Endodermal cell (in vitro differentiated cells): ENCODE results near the gene MRTFA. TPM values are rescaled to one million over a fixed set of nuclear protein-coding genes. Genes with fewer than 3 reads are reported as not detected.
"Not testable (repeated sequence)": the region's sequence is repeated elsewhere in the genome, so short reads cannot be mapped to it uniquely, and the experiment has no call there.

Experiments
- DNase-seq: peaks from one replicate; pipeline ENCODE4 v3.0.0-alpha.2; 2017
- H3K27ac ChIP-seq: 2 replicates; pipeline ENCODE4 v1.5.1; 2013; ENCODE audit warnings: mild to moderate bottlenecking, low read depth, low read length, moderate library complexity
- H3K27me3 ChIP-seq: 2 replicates; pipeline ENCODE4 v1.6.1; 2013; ENCODE audit warnings: mild to moderate bottlenecking, low read length, moderate library complexity; ENCODE audit not compliant: insufficient read depth, control insufficient read depth, poor library complexity, severe bottlenecking
- H3K36me3 ChIP-seq: 2 replicates; pipeline ENCODE4 v1.7.0; 2013; ENCODE audit warnings: mild to moderate bottlenecking, low read length, moderate library complexity; ENCODE audit not compliant: control insufficient read depth, insufficient read depth
- H3K4me1 ChIP-seq: one replicate; pipeline ENCODE4 v1.7.0; 2013; ENCODE audit warnings: low read length; ENCODE audit not compliant: control insufficient read depth, insufficient read depth
- H3K4me3 ChIP-seq: 2 replicates; pipeline ENCODE4 v1.5.1; 2013; ENCODE audit warnings: mild to moderate bottlenecking, low read length, moderate library complexity
- H3K9ac ChIP-seq: 2 replicates; pipeline ENCODE4 v1.6.1; 2013; ENCODE audit warnings: mild to moderate bottlenecking, low read length, moderate library complexity; ENCODE audit not compliant: poor library complexity, severe bottlenecking; ENCODE audit errors: extremely low read depth
- H3K9me3 ChIP-seq: 2 replicates; pipeline ENCODE4 v1.6.1; 2013; ENCODE audit warnings: mild to moderate bottlenecking, low read length, moderate library complexity; ENCODE audit not compliant: control insufficient read depth
- H3K27ac Mint-ChIP-seq: 2 replicates; pipeline ENCODE4 v1.8.0; 2020; ENCODE audit warnings: mixed read lengths
- H3K27me3 Mint-ChIP-seq: 2 replicates; pipeline ENCODE4 v1.8.0; 2021; ENCODE audit warnings: mild to moderate bottlenecking, mixed read lengths; ENCODE audit not compliant: insufficient read depth
- H3K36me3 Mint-ChIP-seq: 2 replicates; pipeline ENCODE4 v1.8.0; 2020; ENCODE audit warnings: low read depth, mixed read lengths
- H3K4me1 Mint-ChIP-seq: 2 replicates; pipeline ENCODE4 v1.8.0; 2020; ENCODE audit warnings: mixed read lengths
- H3K4me3 Mint-ChIP-seq: 2 replicates; pipeline ENCODE4 v1.8.0; 2020; ENCODE audit warnings: mild to moderate bottlenecking, moderate library complexity, mixed read lengths
- H3K9me3 Mint-ChIP-seq: 2 replicates; pipeline ENCODE4 v1.8.0; 2020; ENCODE audit warnings: mild to moderate bottlenecking, mixed read lengths
- WGBS, 2 experiments: methylation state at CpG; one replicate each; pipeline versions ENCODE4 v1.1.5 to v1.1.7; 2013; ENCODE audit warnings: missing lambda C conversion rate in 2 of 2, mixed read lengths in 1 of 2; ENCODE audit not compliant: insufficient coverage in 1 of 2, insufficient read length in 1 of 2; 5-methylcytosine and 5-hydroxymethylcytosine counted together
- total RNA-seq, 2 donors: library from RNA; stranded (reverse); fragmentation: NEBNext Ultra II Directional in 1 of 2; extraction: Animal tissue kit (Norgen Biotek cat#: 25700) in 1 of 2; gene quantifications; 2 replicates in 1 of 2; 3 replicates in 1 of 2; pipeline ENCODE4 v1.2.1, GENCODE V29; 2021
- TF ChIP-seq, protein P1 (sequence below): fragments of 200-600 bp; sonication (generic); conservative IDR thresholded peaks from 2 replicates; pipeline ENCODE4 v1.5.0; 2021; ENCODE audit warnings: antibody characterized with exemption, mild to moderate bottlenecking

The MRTFA gene
- total RNA-seq, 2 donors from 2014 or later: 43.3 to 44.7 TPM

DNA sequence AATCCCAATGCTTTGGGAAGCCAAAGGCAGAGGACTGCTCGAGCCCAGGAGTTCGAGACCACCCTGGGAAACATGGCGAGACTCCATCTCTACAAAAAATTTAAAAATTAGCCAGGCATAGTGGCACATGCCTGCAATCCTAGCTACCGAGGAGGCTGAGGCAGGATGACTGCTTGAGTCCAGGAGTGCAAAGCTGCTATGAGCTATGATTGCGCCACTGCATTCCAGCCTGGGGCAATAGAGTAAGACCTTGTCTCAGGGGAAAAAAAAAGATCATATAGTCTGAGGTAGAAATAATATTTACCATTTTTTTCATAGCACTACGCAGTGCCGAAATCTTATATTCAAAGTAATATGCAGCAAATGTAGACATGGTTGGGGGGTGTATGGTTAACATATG lies 47.8 kb downstream of the MRTFA start:
- H3K9ac ChIP-seq: no peak overlapping the region
- H3K4me1 ChIP-seq: peaks cover 6% of the 10 kb centered on the region
- H3K27ac ChIP-seq: no peak overlapping the region
- DNase-seq: no peak
- peaks cover 10% of the 10 kb centered on the region for H3K9me3 Mint-ChIP-seq
- H3K4me3 Mint-ChIP-seq: no peak overlapping the region
- no peaks in the 10 kb centered on the region for H3K27me3 ChIP-seq
- peaks cover 7% of the 10 kb centered on the region for H3K9me3 ChIP-seq
- peaks cover 7% of the 10 kb centered on the region for H3K4me1 Mint-ChIP-seq
- TF ChIP-seq, protein P1, sequence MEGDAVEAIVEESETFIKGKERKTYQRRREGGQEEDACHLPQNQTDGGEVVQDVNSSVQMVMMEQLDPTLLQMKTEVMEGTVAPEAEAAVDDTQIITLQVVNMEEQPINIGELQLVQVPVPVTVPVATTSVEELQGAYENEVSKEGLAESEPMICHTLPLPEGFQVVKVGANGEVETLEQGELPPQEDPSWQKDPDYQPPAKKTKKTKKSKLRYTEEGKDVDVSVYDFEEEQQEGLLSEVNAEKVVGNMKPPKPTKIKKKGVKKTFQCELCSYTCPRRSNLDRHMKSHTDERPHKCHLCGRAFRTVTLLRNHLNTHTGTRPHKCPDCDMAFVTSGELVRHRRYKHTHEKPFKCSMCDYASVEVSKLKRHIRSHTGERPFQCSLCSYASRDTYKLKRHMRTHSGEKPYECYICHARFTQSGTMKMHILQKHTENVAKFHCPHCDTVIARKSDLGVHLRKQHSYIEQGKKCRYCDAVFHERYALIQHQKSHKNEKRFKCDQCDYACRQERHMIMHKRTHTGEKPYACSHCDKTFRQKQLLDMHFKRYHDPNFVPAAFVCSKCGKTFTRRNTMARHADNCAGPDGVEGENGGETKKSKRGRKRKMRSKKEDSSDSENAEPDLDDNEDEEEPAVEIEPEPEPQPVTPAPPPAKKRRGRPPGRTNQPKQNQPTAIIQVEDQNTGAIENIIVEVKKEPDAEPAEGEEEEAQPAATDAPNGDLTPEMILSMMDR: no peak
- H3K27me3 Mint-ChIP-seq: no peaks in the 10 kb centered on the region
- no peak overlapping the region for H3K27ac Mint-ChIP-seq
- H3K4me3 ChIP-seq: no peak overlapping the region
- H3K36me3 ChIP-seq: peaks cover 25% of the 10 kb centered on the region
- H3K36me3 Mint-ChIP-seq: peaks cover 28% of the 10 kb centered on the region
- WGBS, 2 experiments: 94 to 95% methylated on average over 4 to 5 of the region's 7 CpGs

GRCh38 chr22:40586781-40587180 lies 49.7 kb downstream of the MRTFA start:
- Mint-ChIP-seq H3K9me3 (peaks cover 20% of the 10 kb centered on the region), H3K27me3 (no peaks in the 10 kb centered on the region), H3K36me3 (peaks cover 45% of the 10 kb centered on the region), H3K4me1 (no peaks in the 10 kb centered on the region), H3K4me3 (no peak overlapping the region), H3K27ac (no peak overlapping the region)
- TF ChIP-seq, protein P1: no peak
- H3K9ac ChIP-seq: no peak overlapping the region
- no peak for DNase-seq
- H3K27ac ChIP-seq: no peak overlapping the region
- no peak overlapping the region for H3K4me3 ChIP-seq
- no peaks in the 10 kb centered on the region for H3K4me1 ChIP-seq
- no peaks in the 10 kb centered on the region for H3K27me3 ChIP-seq
- H3K9me3 ChIP-seq: peaks cover 21% of the 10 kb centered on the region
- H3K36me3 ChIP-seq: peaks cover 30% of the 10 kb centered on the region
- 93 to 97% methylated on average over 5 of the region's 5 CpGs for WGBS, 2 experiments

- no peak overlapping the region for H3K27ac Mint-ChIP-seq
- Histone ChIP-seq H3K27me3 (no peaks in the 10 kb centered on the region), H3K36me3 (peaks cover 30% of the 10 kb centered on the region), H3K27ac (no peak overlapping the region), H3K9me3 (peaks cover 23% of the 10 kb centered on the region), H3K4me3 (no peak overlapping the region), H3K9ac (no peak overlapping the region), H3K4me1 (no peaks in the 10 kb centered on the region)
- H3K4me3 Mint-ChIP-seq: no peak overlapping the region
- TF ChIP-seq, protein P1: no peak
- DNase-seq: no peak
- H3K36me3 Mint-ChIP-seq: peaks cover 45% of the 10 kb centered on the region
- no peaks in the 10 kb centered on the region for H3K27me3 Mint-ChIP-seq
- no peaks in the 10 kb centered on the region for H3K4me1 Mint-ChIP-seq
- H3K9me3 Mint-ChIP-seq: peaks cover 20% of the 10 kb centered on the region
- 100% methylated on average over 1 of the region's 1 CpG; no CpG with 5 or more reads in 1 of the 2 experiments for WGBS, 2 experiments
Observed at GRCh38 chr22:40585310-40585751, 51.2 kb downstream of the MRTFA start.

GRCh38 chr22:40584766-40585165 lies 51.8 kb downstream of the MRTFA start:
- not testable (repeated sequence) for H3K27ac Mint-ChIP-seq, H3K27me3 Mint-ChIP-seq
- 97% methylated on average over 6 to 8 of the region's 9 CpGs for WGBS, 2 experiments

More at GRCh38 chr22:40584766-40585165, 51.8 kb downstream of the MRTFA start:
- not testable (repeated sequence) for DNase-seq, H3K27me3 ChIP-seq, H3K4me3 Mint-ChIP-seq, H3K27ac ChIP-seq, H3K9ac ChIP-seq, H3K4me1 Mint-ChIP-seq, H3K4me1 ChIP-seq, H3K4me3 ChIP-seq
- H3K36me3 Mint-ChIP-seq: peaks cover 47% of the 10 kb centered on the region
- H3K9me3 Mint-ChIP-seq: peaks cover 20% of the 10 kb centered on the region
- peaks cover 30% of the 10 kb centered on the region for H3K36me3 ChIP-seq
- H3K9me3 ChIP-seq: peaks cover 23% of the 10 kb centered on the region
